ENCODE results near the gene KRT222.

The KRT222 gene

GRCh38 chr17:40659911-40660310 is 5.1 kb downstream of the KRT222 start:
- DNase-seq (ENCODE audit: low read depth in 1 of 2, low spot score in 1 of 2): no peak

- DNase-seq (ENCODE audit: low read depth in 1 of 2, low spot score in 1 of 2): no peak
Observed at GRCh38 chr17:40658396-40658795, 6.6 kb downstream of the KRT222 start.

- no peak for DNase-seq (ENCODE audit: low read depth in 1 of 2, low spot score in 1 of 2)
Observed at GRCh38 chr17:40651939-40652338, 13.0 kb downstream of the KRT222 start.

GRCh38 chr17:40648384-40648968 is 16.5 kb downstream of the KRT222 start:
- no peak for DNase-seq (ENCODE audit: low read depth in 1 of 2, low spot score in 1 of 2)

GRCh38 chr17:40647624-40648383 is 17.2 kb downstream of the KRT222 start, which contains the start of gene SMARCE1:
Gene SMARCE1 (minus strand): TSS chr17:40647818. CDS start chr17:40645802, 2,016 bp downstream.
- DNase-seq (ENCODE audit: low read depth in 1 of 2, low spot score in 1 of 2): peak; percentile 55 to 56

- peak in 1 of 2 donors; percentile 27 for DNase-seq (ENCODE audit: low read depth in 1 of 2, low spot score in 1 of 2)
Observed at GRCh38 chr17:40646791-40647623, 18.0 kb downstream of the KRT222 start.

- no peak for DNase-seq (ENCODE audit: low read depth in 1 of 2, low spot score in 1 of 2)
Observed at GRCh38 chr17:40645943-40646342, 19.0 kb downstream of the KRT222 start.

GRCh38 chr17:40645291-40645690 is 19.7 kb downstream of the KRT222 start:
- no peak for DNase-seq (ENCODE audit: low read depth in 1 of 2, low spot score in 1 of 2)

- no peak for DNase-seq (ENCODE audit: low read depth in 1 of 2, low spot score in 1 of 2)
Observed at GRCh38 chr17:40637931-40638330, 27.0 kb downstream of the KRT222 start.

- DNase-seq (ENCODE audit: low read depth in 1 of 2, low spot score in 1 of 2): no peak
Observed at GRCh38 chr17:40633871-40634270, 31.1 kb downstream of the KRT222 start.

GRCh38 chr17:40632216-40632615 is 32.8 kb downstream of the KRT222 start:
- no peak for DNase-seq (ENCODE audit: low read depth in 1 of 2, low spot score in 1 of 2)

GRCh38 chr17:40629842-40630241 is 35.1 kb downstream of the KRT222 start:
- DNase-seq (ENCODE audit: low read depth in 1 of 2, low spot score in 1 of 2): no peak

- no peak for DNase-seq (ENCODE audit: low read depth in 1 of 2, low spot score in 1 of 2)
Observed at GRCh38 chr17:40625311-40625710, 39.7 kb downstream of the KRT222 start.

GRCh38 chr17:40623419-40624210 is 41.4 kb downstream of the KRT222 start:
- DNase-seq (ENCODE audit: low read depth in 1 of 2, low spot score in 1 of 2): no peak

GRCh38 chr17:40622509-40622928 is 42.5 kb downstream of the KRT222 start:
- no peak for DNase-seq (ENCODE audit: low read depth in 1 of 2, low spot score in 1 of 2)

- DNase-seq (ENCODE audit: low read depth in 1 of 2, low spot score in 1 of 2): no peak
Observed at GRCh38 chr17:40621578-40621977, 43.4 kb downstream of the KRT222 start.

- DNase-seq (ENCODE audit: low read depth in 1 of 2, low spot score in 1 of 2): no peak
Observed at GRCh38 chr17:40621019-40621418, 44.0 kb downstream of the KRT222 start.

GRCh38 chr17:40618754-40619625 is 46.0 kb downstream of the KRT222 start:
- no peak for DNase-seq (ENCODE audit: low read depth in 1 of 2, low spot score in 1 of 2)

GRCh38 chr17:40617678-40618240 is 47.2 kb downstream of the KRT222 start:
- no peak for DNase-seq (ENCODE audit: low read depth in 1 of 2, low spot score in 1 of 2)

GRCh38 chr17:40616592-40616991 is 48.4 kb downstream of the KRT222 start:
- DNase-seq (ENCODE audit: low read depth in 1 of 2, low spot score in 1 of 2): no peak

Measured in activated CD4-positive, alpha-beta T cell treated with anti-CD3 and anti-CD28 coated beads, Interleukin-2, amount 50 U/mL, for 24 hours (primary cell).